A673 (cell line): ENCODE measurements around the gene PRAMEF11. TPM values are rescaled to one million over a fixed set of nuclear protein-coding genes. Genes with fewer than 3 reads are reported as not detected.
"Not testable (repeated sequence)": the region's sequence is repeated elsewhere in the genome, so short reads cannot be mapped to it uniquely, and the experiment has no call there.

ENCODE experiments used
- BruUV-seq: library from RNA; stranded (reverse); fragments of 400-500 nt; replicated peaks from 2 replicates; lab custom pipeline; 2021; lab: Mats Ljungman, UMichigan
- CTCF ChIA-PET: fragments of 300-600 bp; sonication (Branson Sonifier 250); formaldehyde crosslinking; loops from one replicate; lab custom pipeline; 2022; ENCODE audit warnings: antibody characterized with exemption; lab: Charles Lee
- POLR2A ChIA-PET: fragments of 300-600 bp; sonication (Branson Sonifier 250); formaldehyde crosslinking; loops from one replicate; lab custom pipeline; 2022; ENCODE audit warnings: antibody characterized with exemption; ENCODE audit not compliant: low non-redundant PET; lab: Charles Lee
- DNase-seq: peaks from one replicate; pipeline ENCODE4 v3.0.0-alpha.2; 2015; ENCODE audit warnings: low spot score
- H3K27ac ChIP-seq: fragments of 200-600 bp; sonication (generic); 2 replicates; pipeline ENCODE4 v1.5.1; 2016; ENCODE audit warnings: mixed run types, low read depth, mild to moderate bottlenecking, mixed read lengths, antibody characterized with exemption, low read length; ENCODE audit not compliant: poor library complexity, severe bottlenecking
- H3K27me3 ChIP-seq: fragments of 200-600 bp; sonication (generic); replicated peaks from 2 replicates; pipeline ENCODE4 v1.6.1; 2017; ENCODE audit warnings: mixed run types, low read depth, mild to moderate bottlenecking, mixed read lengths, antibody characterized with exemption, low read length; ENCODE audit not compliant: insufficient read depth, poor library complexity
- H3K36me3 ChIP-seq: fragments of 200-600 bp; sonication (generic); 2 replicates; pipeline ENCODE4 v1.6.1; 2016; ENCODE audit warnings: mixed run types, mild to moderate bottlenecking, mixed read lengths, antibody characterized with exemption, low read length; ENCODE audit not compliant: insufficient read depth, poor library complexity, severe bottlenecking
- H3K4me1 ChIP-seq: fragments of 200-600 bp; sonication (generic); 2 replicates; pipeline ENCODE4 v1.6.1; 2017; ENCODE audit warnings: mixed run types, mild to moderate bottlenecking, mixed read lengths, antibody characterized with exemption, low read length; ENCODE audit not compliant: insufficient read depth, poor library complexity, severe bottlenecking
- H3K4me3 ChIP-seq: fragments of 200-600 bp; sonication (generic); 2 replicates; pipeline ENCODE4 v1.5.1; 2016; ENCODE audit warnings: low read depth, mixed run types, mild to moderate bottlenecking, mixed read lengths, low read length; ENCODE audit not compliant: poor library complexity, severe bottlenecking
- H3K9me3 ChIP-seq: fragments of 200-600 bp; sonication (generic); 2 replicates; pipeline ENCODE4 v1.6.1; 2016; ENCODE audit warnings: mixed run types, low read depth, mild to moderate bottlenecking, mixed read lengths, antibody characterized with exemption, low read length; ENCODE audit not compliant: poor library complexity, severe bottlenecking
- EZH2 ChIP-seq: fragments of 200-600 bp; sonication (generic); IDR thresholded peaks from 2 replicates; pipeline ENCODE4 v1.6.1; 2017; ENCODE audit warnings: borderline replicate concordance, low read depth, mild to moderate bottlenecking, mixed read lengths, antibody characterized with exemption, low read length; ENCODE audit not compliant: poor library complexity, severe bottlenecking
- intact Hi-C: fragments of 100-400 bp; cut with micrococcal nuclease; formaldehyde crosslinking; loops from one replicate; pipeline ENCODE4 v1.10.0; 2022; ENCODE audit not compliant: unreplicated experiment
- total RNA-seq: library from RNA; stranded (reverse); gene quantifications from 2 replicates; pipeline ENCODE4 v1.2.3, GENCODE V29; 2021
- TF ChIP-seq, protein P1 (sequence below): fragments of 300-800, 200-600 bp; sonication (generic); conservative IDR thresholded peaks from 2 replicates; pipeline ENCODE4 v1.5.1; 2017; ENCODE audit warnings: low read depth, mild to moderate bottlenecking, antibody characterized with exemption, low read length, moderate library complexity, mixed read lengths

Gene PRAMEF11
- total RNA-seq, 1 experiment from 2014 or later = not detected

DNA sequence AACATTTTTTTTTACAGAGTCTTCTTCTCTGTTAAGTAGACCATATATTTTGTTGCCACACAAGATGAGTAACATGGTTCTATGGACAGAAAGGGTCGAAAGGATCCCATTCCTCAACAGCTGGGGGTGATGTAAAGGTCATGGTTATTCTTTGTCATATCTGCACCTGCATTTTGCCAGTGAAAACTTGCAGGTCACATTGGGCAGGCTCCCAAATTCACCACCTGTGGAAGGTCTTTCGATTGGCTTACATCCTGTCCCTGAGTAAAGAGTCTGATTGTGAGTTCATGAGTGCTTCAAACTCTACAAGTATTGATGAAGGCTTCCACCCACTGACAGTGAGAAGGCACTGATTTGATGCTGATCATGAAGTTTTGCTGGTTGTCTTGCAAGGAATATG, 2.0 kb upstream of the PRAMEF11 start:
- BruUV-seq, H3K36me3 ChIP-seq, intact Hi-C loops, H3K27ac ChIP-seq, POLR2A ChIA-PET, H3K4me3 ChIP-seq, H3K27me3 ChIP-seq, H3K4me1 ChIP-seq, H3K9me3 ChIP-seq, DNase-seq, CTCF ChIA-PET: not testable (repeated sequence)

DNA sequence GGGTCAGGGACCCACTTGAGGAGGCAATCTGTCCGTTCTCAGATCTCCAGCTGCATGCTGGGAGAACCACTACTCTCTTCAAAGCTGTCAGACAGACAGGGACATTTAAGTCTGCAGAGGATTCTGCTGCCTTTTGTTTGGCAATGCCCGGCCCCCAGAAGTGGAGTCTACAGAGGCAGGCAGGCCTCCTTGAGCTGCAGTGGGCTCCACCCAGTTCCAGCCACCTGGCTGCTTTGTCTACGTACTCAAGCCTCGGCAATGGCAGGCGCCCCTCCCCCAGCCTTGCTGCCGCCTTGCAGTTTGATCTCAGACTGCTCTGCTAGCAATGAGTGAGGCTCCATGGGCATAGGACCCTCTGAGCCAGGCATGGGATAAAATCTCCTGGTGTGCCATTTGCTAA, 12.1 kb downstream of the PRAMEF11 start:
- DNase-seq, intact Hi-C loops, POLR2A ChIA-PET, H3K9me3 ChIP-seq, BruUV-seq, H3K27me3 ChIP-seq, H3K4me1 ChIP-seq, H3K27ac ChIP-seq, H3K36me3 ChIP-seq, H3K4me3 ChIP-seq, CTCF ChIA-PET: not testable (repeated sequence)

DNA sequence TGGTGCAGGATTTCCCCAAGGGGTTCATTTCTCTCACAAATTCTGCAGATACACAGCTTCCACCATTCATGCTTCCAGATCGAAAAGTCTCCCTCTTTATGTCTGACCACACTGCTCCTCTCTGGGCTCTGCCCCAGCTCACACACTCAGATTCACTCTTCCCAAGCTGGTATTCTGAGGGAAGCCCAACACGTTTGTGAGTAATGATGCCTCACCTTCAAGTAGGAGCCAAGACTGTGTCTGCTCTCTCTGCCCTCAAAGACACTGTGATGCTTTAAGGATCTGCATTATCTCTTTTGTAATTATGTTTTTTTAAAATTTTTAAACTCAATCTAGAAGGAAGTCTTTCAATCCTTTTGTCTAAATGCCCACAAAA, 19.8 kb downstream of the PRAMEF11 start:
- POLR2A ChIA-PET = no interaction called here
- no TSS peak for BruUV-seq
- Histone ChIP-seq H3K27me3 (no peaks in the 10 kb centered on the region), H3K4me1 (no peaks in the 10 kb centered on the region), H3K9me3 (no peaks in the 10 kb centered on the region), H3K36me3 (no peaks in the 10 kb centered on the region), H3K27ac (no peak overlapping the region), H3K4me3 (no peak overlapping the region)
- intact Hi-C loops = no loop called here
- CTCF ChIA-PET = no interaction called here
- DNase-seq = no peak
- TF ChIP-seq EZH2 = no peak
- TF ChIP-seq, protein P1, sequence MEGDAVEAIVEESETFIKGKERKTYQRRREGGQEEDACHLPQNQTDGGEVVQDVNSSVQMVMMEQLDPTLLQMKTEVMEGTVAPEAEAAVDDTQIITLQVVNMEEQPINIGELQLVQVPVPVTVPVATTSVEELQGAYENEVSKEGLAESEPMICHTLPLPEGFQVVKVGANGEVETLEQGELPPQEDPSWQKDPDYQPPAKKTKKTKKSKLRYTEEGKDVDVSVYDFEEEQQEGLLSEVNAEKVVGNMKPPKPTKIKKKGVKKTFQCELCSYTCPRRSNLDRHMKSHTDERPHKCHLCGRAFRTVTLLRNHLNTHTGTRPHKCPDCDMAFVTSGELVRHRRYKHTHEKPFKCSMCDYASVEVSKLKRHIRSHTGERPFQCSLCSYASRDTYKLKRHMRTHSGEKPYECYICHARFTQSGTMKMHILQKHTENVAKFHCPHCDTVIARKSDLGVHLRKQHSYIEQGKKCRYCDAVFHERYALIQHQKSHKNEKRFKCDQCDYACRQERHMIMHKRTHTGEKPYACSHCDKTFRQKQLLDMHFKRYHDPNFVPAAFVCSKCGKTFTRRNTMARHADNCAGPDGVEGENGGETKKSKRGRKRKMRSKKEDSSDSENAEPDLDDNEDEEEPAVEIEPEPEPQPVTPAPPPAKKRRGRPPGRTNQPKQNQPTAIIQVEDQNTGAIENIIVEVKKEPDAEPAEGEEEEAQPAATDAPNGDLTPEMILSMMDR = no peak

DNA sequence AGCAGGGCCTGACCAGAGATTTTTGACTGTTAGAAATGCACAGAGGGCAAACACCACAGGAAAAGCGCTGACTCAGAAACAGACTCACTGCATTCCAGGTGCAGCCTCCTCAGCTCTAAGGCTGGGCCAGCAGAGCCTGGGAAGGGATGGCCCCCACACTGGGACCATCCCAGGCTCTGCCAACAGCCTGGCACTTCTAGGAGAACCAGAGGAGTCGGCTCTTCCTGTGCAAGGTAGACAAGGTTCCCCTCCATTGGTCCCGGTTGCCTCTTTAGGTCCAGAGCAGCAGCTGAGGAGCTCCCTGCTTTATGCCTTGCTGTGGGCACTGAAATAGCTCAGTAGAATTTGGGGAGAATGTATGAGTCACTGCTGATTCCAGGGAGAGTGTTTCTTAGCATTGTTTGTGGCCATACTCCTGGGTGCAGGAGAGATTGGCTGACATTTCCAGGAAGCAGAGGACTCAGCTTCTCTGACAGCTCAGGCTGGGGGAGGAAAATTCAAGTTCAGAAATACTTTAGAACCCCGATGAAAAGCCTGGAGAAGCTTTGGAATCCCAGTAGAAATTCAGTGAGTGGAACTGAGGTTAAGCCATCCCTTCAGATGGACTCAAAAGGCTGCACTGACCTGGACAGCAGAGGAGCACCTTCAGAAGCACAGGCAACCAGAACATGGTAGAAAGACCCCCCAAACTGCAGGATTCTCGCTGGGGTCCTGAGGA, 20.4 kb downstream of the PRAMEF11 start:
- POLR2A ChIA-PET = no interaction called here
- Histone ChIP-seq H3K9me3 (no peaks in the 10 kb centered on the region), H3K27ac (no peak overlapping the region), H3K4me1 (no peaks in the 10 kb centered on the region), H3K36me3 (no peaks in the 10 kb centered on the region), H3K27me3 (no peaks in the 10 kb centered on the region), H3K4me3 (no peak overlapping the region)
- intact Hi-C loops = no loop called here
- no TSS peak for BruUV-seq
- DNase-seq = no peak
- no peak for TF ChIP-seq EZH2
- TF ChIP-seq, protein P1 = no peak
- CTCF ChIA-PET = no interaction called here
